Measurements from ENCODE around the gene APIP.

- no peak for TF ChIP-seq CTCF (IDR thresholded peaks at IDR 0.05)
- TF ChIP-seq POLR2AphosphoS5 (IDR thresholded peaks at IDR 0.05), result no peak
- no peak for TF ChIP-seq POLR2A (IDR thresholded peaks at IDR 0.05)
These were observed 48.6 kb upstream of the APIP start for GRCh38 chr11:34964610-34965331.

Data from sigmoid colon (tissue), 4 donors.